ENCODE results near the gene GRIK3. TPM values are rescaled to one million over a fixed set of nuclear protein-coding genes. Genes with fewer than 3 reads are reported as not detected.

Gene GRIK3
- total and polyA plus RNA-seq, 2 of the 8 experiments (the other 6 are each of a cell fraction or from before 2014, with no cell fraction given), result 2.1 to 3.4 TPM

GRCh38 chr1:36759355-36759754 lies 275.0 kb downstream of the GRIK3 start:
- no peaks in the 10 kb centered on the region for H3K79me2 ChIP-seq (ENCODE audit: control insufficient read depth in 1 of 2, insufficient read depth in 2 of 2, low read length in 2 of 2)
- H3K4me3 ChIP-seq (ENCODE audit: extremely low read depth in 1 of 4, insufficient read depth in 2 of 4, low read depth in 3 of 4, low read length in 4 of 4), result no peak overlapping the region
- DNase-seq (ENCODE audit: low read depth in 1 of 2, low spot score in 2 of 2) (no peak), FAIRE-seq (no peak)
- H3K4ac ChIP-seq (replicated peaks; ENCODE audit: insufficient read length, low read depth, low read length), result no peak overlapping the region
- H3K79me1 ChIP-seq (ENCODE audit: low read depth, low read length), result no peaks in the 10 kb centered on the region
- no peak overlapping the region for H4K5ac ChIP-seq (ENCODE audit: insufficient read length, low read depth, low read length)
- H2BK20ac ChIP-seq (ENCODE audit: low read length), result no peak overlapping the region
- H3K9me3 ChIP-seq (ENCODE audit: insufficient read depth in 2 of 2, low read depth in 1 of 2, low read length in 1 of 2), result peaks cover 3% of the 10 kb centered on the region in 2 experiments; a peak in 2 of 4 replicates
- peaks cover 6% of the 10 kb centered on the region; the same call in 1 of the 2 replicates for H3K23me2 ChIP-seq (ENCODE audit: low read depth, low read length)
- H3K56ac ChIP-seq (replicated peaks; ENCODE audit: insufficient read length, low read depth, low read length), result no peak overlapping the region
- no peak overlapping the region for H3K4me2 ChIP-seq (ENCODE audit: insufficient read depth in 1 of 2, low read depth in 2 of 2, low read length in 2 of 2)
- no peak for TF ChIP-seq TAF1 (IDR thresholded peaks at IDR 0.05; ENCODE audit: low read depth, low read length)
- no peak for TF ChIP-seq RXRA (IDR thresholded peaks at IDR 0.05; ENCODE audit: insufficient read depth, low read depth, low read length)
- no peak for TF ChIP-seq KDM1A (IDR thresholded peaks at IDR 0.05; ENCODE audit: borderline replicate concordance, low read length)
- no peak for TF ChIP-seq SP1 (IDR thresholded peaks at IDR 0.05; ENCODE audit: low read depth, low read length)
- TF ChIP-seq ATF3 (IDR thresholded peaks at IDR 0.05; ENCODE audit: insufficient read depth, low read depth, low read length), result no peak
- TF ChIP-seq BRCA1 (IDR thresholded peaks at IDR 0.05; ENCODE audit: low read depth, low read length), result no peak
- no peak for TF ChIP-seq SP4 (IDR thresholded peaks at IDR 0.05; ENCODE audit: low read length)
- no peak for TF ChIP-seq MAX (IDR thresholded peaks at IDR 0.05)
- TF ChIP-seq YY1 (IDR thresholded peaks at IDR 0.05; ENCODE audit: low read depth, low read length), result no peak
- no peak for TF ChIP-seq TAF7 (optimal IDR thresholded peaks at IDR 0.05; ENCODE audit: borderline replicate concordance, low read depth, low read length)
- no peak for TF ChIP-seq TCF12 (IDR thresholded peaks at IDR 0.05; ENCODE audit: low read depth, low read length)
- no peak for TF ChIP-seq RFX5 (IDR thresholded peaks at IDR 0.05; ENCODE audit: borderline replicate concordance, low read depth, low read length)
- no peak for TF ChIP-seq SP2 (IDR thresholded peaks at IDR 0.05; ENCODE audit: low read length)
- TF ChIP-seq CBX8 (IDR thresholded peaks at IDR 0.05; ENCODE audit: borderline replicate concordance, low read depth, low read length), result no peak
- no peaks in the 10 kb centered on the region; a peak in 2 of 7 replicates for H3K4me1 ChIP-seq (replicated peaks in 1 of 4; ENCODE audit: control insufficient read depth in 3 of 4, insufficient read depth in 4 of 4, low read length in 3 of 4)
- H4K20me1 ChIP-seq (replicated peaks in 1 of 2; ENCODE audit: control insufficient read depth in 1 of 2, insufficient read depth in 2 of 2, low read length in 2 of 2), result no peaks in the 10 kb centered on the region
- H2BK15ac ChIP-seq (ENCODE audit: low read length), result no peak overlapping the region
- H2AK5ac ChIP-seq (ENCODE audit: low read depth, low read length), result no peak overlapping the region
- no peak overlapping the region for H4K8ac ChIP-seq (ENCODE audit: extremely low read depth, insufficient read depth, low read length)
- no peak overlapping the region for H4K91ac ChIP-seq (replicated peaks; ENCODE audit: insufficient read length, low read length)
- H3K9ac ChIP-seq (replicated peaks in 1 of 4; ENCODE audit: extremely low read depth in 1 of 4, low read depth in 3 of 4, low read length in 3 of 4), result no peak overlapping the region
- no peak overlapping the region for H3K23ac ChIP-seq (ENCODE audit: insufficient read length)
- H3K36me3 ChIP-seq (ENCODE audit: control insufficient read depth in 2 of 4, insufficient read depth in 4 of 4, low read length in 3 of 4), result no peaks in the 10 kb centered on the region
- H3K27ac ChIP-seq (ENCODE audit: low read depth, low read length), result no peak overlapping the region
- H3K18ac ChIP-seq (ENCODE audit: extremely low read depth, low read length), result no peak overlapping the region
- ChIA-PET POLR2A (ENCODE audit: partially characterized antibody) (interaction anchor here (1.2 to 1.5 kb wide), 2 partner anchors 10 to 19 kb away, joined by 3 read pairs; no protein-coding TSS in a partner anchor), CTCF (ENCODE audit: partially characterized antibody) (interaction anchor here (2.4 kb wide), 1 partner anchor 105 kb away, joined by 7 read pairs; no protein-coding TSS in a partner anchor)
- H2BK5ac ChIP-seq (ENCODE audit: low read depth, low read length), result no peak overlapping the region
- WGBS, 2 experiments (ENCODE audit: extremely low coverage in 1 of 2, insufficient coverage in 1 of 2, insufficient read length in 1 of 2, insufficient replicate concordance in 2 of 2, low coverage in 1 of 2, low lambda C conversion rate in 2 of 2, missing lambda C conversion rate in 1 of 2), result 93% methylated on average over 3 of the region's 5 CpGs; no CpG with 5 or more reads in 1 of the 2 experiments
- no peak overlapping the region for H2AFZ ChIP-seq (ENCODE audit: low read length)
- no peak overlapping the region for H2BK120ac ChIP-seq (replicated peaks; ENCODE audit: low read depth, low read length)
- no peaks in the 10 kb centered on the region for H3K27me3 ChIP-seq (replicated peaks in 1 of 4; ENCODE audit: control insufficient read depth in 3 of 4, extremely low read depth in 1 of 4, insufficient read depth in 3 of 4, low read length in 3 of 4)
- H3K14ac ChIP-seq (ENCODE audit: insufficient read length), result no peak overlapping the region
- H2BK12ac ChIP-seq (ENCODE audit: low read depth, low read length), result no peak overlapping the region
